ENCODE data around the gene DAB1.

DAB1 gene

GRCh38 chr1:57204942-57205787 is 218.7 kb downstream of the DAB1 start:
- no peaks in the 10 kb centered on the region for H3K36me3 ChIP-seq (ENCODE audit: low read depth)
- no peaks in the 10 kb centered on the region for H3K9me3 ChIP-seq (ENCODE audit: severe bottlenecking)
- H3K27me3 ChIP-seq (ENCODE audit: insufficient read depth, poor library complexity, severe bottlenecking) = no peaks in the 10 kb centered on the region
- ATAC-seq (ENCODE audit: low read depth) (0 out of 3 replicates have a peak, but pooled peaks have one; percentile 27), DNase-seq (ENCODE audit: low spot score) (no peak)
- no peak overlapping the region for H3K4me3 ChIP-seq (ENCODE audit: severe bottlenecking)
- no peak overlapping the region for H3K27ac ChIP-seq (ENCODE audit: poor library complexity, severe bottlenecking)
- TF ChIP-seq CTCF (IDR thresholded peaks at IDR 0.05; ENCODE audit: poor library complexity, severe bottlenecking) = no peak
- H3K4me1 ChIP-seq (ENCODE audit: insufficient read depth, poor library complexity, severe bottlenecking) = no peaks in the 10 kb centered on the region

- Histone ChIP-seq H3K27ac (ENCODE audit: poor library complexity, severe bottlenecking) (no peak overlapping the region), H3K36me3 (ENCODE audit: low read depth) (no peaks in the 10 kb centered on the region), H3K27me3 (ENCODE audit: insufficient read depth, poor library complexity, severe bottlenecking) (no peaks in the 10 kb centered on the region), H3K4me3 (ENCODE audit: severe bottlenecking) (no peak overlapping the region), H3K4me1 (ENCODE audit: insufficient read depth, poor library complexity, severe bottlenecking) (no peaks in the 10 kb centered on the region), H3K9me3 (ENCODE audit: severe bottlenecking) (no peaks in the 10 kb centered on the region)
- ATAC-seq (ENCODE audit: low read depth) (no peak), DNase-seq (ENCODE audit: low spot score) (no peak)
- TF ChIP-seq CTCF (IDR thresholded peaks at IDR 0.05; ENCODE audit: poor library complexity, severe bottlenecking) = no peak
Measured at GRCh38 chr1:57204091-57204490, 219.8 kb downstream of the DAB1 start.

- Histone ChIP-seq H3K4me3 (ENCODE audit: severe bottlenecking) (no peak overlapping the region), H3K4me1 (ENCODE audit: insufficient read depth, poor library complexity, severe bottlenecking) (no peaks in the 10 kb centered on the region), H3K27me3 (ENCODE audit: insufficient read depth, poor library complexity, severe bottlenecking) (no peaks in the 10 kb centered on the region), H3K27ac (ENCODE audit: poor library complexity, severe bottlenecking) (no peak overlapping the region), H3K36me3 (ENCODE audit: low read depth) (no peaks in the 10 kb centered on the region), H3K9me3 (ENCODE audit: severe bottlenecking) (no peaks in the 10 kb centered on the region)
- ATAC-seq (ENCODE audit: low read depth) (no peak), DNase-seq (ENCODE audit: low spot score) (no peak)
- TF ChIP-seq CTCF (IDR thresholded peaks at IDR 0.05; ENCODE audit: poor library complexity, severe bottlenecking) = no peak
Measured at GRCh38 chr1:57202241-57202640, 221.6 kb downstream of the DAB1 start.

- Histone ChIP-seq H3K27ac (ENCODE audit: poor library complexity, severe bottlenecking) (no peak overlapping the region), H3K36me3 (ENCODE audit: low read depth) (no peaks in the 10 kb centered on the region), H3K9me3 (ENCODE audit: severe bottlenecking) (no peaks in the 10 kb centered on the region), H3K27me3 (ENCODE audit: insufficient read depth, poor library complexity, severe bottlenecking) (no peaks in the 10 kb centered on the region), H3K4me1 (ENCODE audit: insufficient read depth, poor library complexity, severe bottlenecking) (no peaks in the 10 kb centered on the region), H3K4me3 (ENCODE audit: severe bottlenecking) (no peak overlapping the region)
- ATAC-seq (ENCODE audit: low read depth) = no peak
- TF ChIP-seq CTCF (IDR thresholded peaks at IDR 0.05; ENCODE audit: poor library complexity, severe bottlenecking) = no peak
- DNase-seq (ENCODE audit: low spot score) = no peak
Measured at GRCh38 chr1:57198912-57199311, 224.9 kb downstream of the DAB1 start.

GRCh38 chr1:57195436-57195941 is 228.4 kb downstream of the DAB1 start:
- H3K4me3 ChIP-seq (ENCODE audit: severe bottlenecking) = no peak overlapping the region
- no peaks in the 10 kb centered on the region for H3K27me3 ChIP-seq (ENCODE audit: insufficient read depth, poor library complexity, severe bottlenecking)
- no peak for TF ChIP-seq CTCF (IDR thresholded peaks at IDR 0.05; ENCODE audit: poor library complexity, severe bottlenecking)
- H3K36me3 ChIP-seq (ENCODE audit: low read depth) = no peaks in the 10 kb centered on the region
- ATAC-seq (ENCODE audit: low read depth) = no peak
- H3K9me3 ChIP-seq (ENCODE audit: severe bottlenecking) = no peaks in the 10 kb centered on the region
- H3K4me1 ChIP-seq (ENCODE audit: insufficient read depth, poor library complexity, severe bottlenecking) = no peaks in the 10 kb centered on the region
- DNase-seq (ENCODE audit: low spot score) = no peak
- no peak overlapping the region for H3K27ac ChIP-seq (ENCODE audit: poor library complexity, severe bottlenecking)
